ENCODE data around the gene TNNI3K. TPM values are rescaled to one million over a fixed set of nuclear protein-coding genes. Genes with fewer than 3 reads are reported as not detected.

TNNI3K gene
- total RNA-seq, 2 experiments from 2014 or later, result 0.38 TPM; not detected in 1

DNA sequence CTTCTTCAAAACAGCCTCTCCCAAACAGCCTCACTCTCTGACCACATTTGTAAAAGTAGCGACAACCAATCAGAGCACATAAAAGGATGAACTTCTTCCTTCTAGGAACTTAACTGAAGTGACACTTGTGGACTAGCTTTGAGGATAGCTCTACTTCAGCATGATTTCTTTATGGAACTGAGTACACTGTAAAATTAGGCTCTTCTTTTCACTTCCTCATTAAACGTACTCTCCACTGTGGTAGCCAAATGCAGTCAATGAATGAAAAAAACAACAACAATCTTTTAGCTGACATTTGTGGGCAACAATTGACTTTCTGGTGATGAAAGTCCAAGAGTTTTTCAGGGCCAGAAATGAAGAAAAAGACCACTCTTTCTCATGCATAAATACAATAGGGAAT is 267.7 kb downstream of the TNNI3K start:
- intact Hi-C loops (cut with micrococcal nuclease), result no loop called here
- H3K4me1 Mint-ChIP-seq (ENCODE audit: low read depth), result peaks cover 3% of the 10 kb centered on the region
- CTCF ChIA-PET, result interaction anchor here (0.7 to 1.6 kb wide), 4 partner anchors 10 to 187 kb away, joined by 3 to 6 read pairs (median 4); no protein-coding TSS in a partner anchor
- H3K27me3 Mint-ChIP-seq, result peaks cover 2% of the 10 kb centered on the region
- POLR2A ChIA-PET, result no interaction called here
- no peak for DNase-seq
- no peaks in the 10 kb centered on the region for H3K36me3 Mint-ChIP-seq
- no peak overlapping the region for H3K4me3 Mint-ChIP-seq
- H3K27ac Mint-ChIP-seq, result no peak overlapping the region
- no peaks in the 10 kb centered on the region for H3K9me3 Mint-ChIP-seq

DNA sequence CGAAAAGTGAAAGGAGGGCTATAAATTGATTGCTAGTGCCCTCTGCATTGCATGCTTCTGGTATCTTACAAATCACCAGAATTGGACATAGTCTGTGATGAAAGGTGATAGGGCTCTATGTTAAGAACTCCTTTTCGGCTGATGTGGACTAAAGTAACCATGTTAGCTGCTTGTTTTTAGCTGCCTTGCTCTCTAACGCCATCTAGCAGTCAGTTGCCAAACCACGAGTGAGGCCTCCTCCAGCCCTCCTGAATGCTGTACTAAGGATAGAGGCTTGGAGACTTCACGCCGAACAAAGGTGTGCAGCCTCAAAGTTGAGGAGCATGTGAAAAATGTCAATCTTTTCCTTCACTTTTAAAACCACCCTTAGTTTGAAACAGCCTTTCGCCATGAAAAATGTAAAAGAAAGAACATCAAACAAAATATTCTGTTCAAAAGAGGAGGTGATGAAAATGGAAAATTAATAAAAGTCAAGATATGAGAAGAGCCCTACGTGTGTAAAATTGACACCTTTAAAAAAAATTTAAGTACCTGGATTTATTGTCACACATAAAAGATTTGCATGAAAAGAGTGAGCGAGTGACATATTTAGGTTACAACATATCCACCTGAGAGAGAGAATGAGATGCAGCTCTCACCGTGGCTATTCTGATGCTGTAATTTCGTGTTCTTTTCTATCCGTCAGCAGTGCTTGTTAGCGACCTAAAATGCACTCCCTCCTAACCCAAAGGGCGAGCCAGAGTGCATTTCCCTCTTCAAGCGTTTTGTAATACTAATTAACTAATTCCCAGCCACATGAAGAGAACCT is 269.1 kb downstream of the TNNI3K start:
- Mint-ChIP-seq H3K9me3 (no peaks in the 10 kb centered on the region), H3K36me3 (no peaks in the 10 kb centered on the region), H3K27ac (no peak overlapping the region), H3K4me3 (no peak overlapping the region), H3K27me3 (peaks cover 2% of the 10 kb centered on the region), H3K4me1 (ENCODE audit: low read depth) (peaks cover 3% of the 10 kb centered on the region)
- DNase-seq, result peak; percentile 62
- POLR2A ChIA-PET, result no interaction called here
- CTCF ChIA-PET, result interaction anchor here (0.7 to 1.6 kb wide), 5 partner anchors 10 to 229 kb away, joined by 3 to 8 read pairs (median 4); no protein-coding TSS in a partner anchor
- intact Hi-C loops (cut with micrococcal nuclease), result loop anchor here (1.0 kb wide), 1 partner anchor 229 kb away; the partner anchor contains the start of genes CRYZ and TYW3

DNA sequence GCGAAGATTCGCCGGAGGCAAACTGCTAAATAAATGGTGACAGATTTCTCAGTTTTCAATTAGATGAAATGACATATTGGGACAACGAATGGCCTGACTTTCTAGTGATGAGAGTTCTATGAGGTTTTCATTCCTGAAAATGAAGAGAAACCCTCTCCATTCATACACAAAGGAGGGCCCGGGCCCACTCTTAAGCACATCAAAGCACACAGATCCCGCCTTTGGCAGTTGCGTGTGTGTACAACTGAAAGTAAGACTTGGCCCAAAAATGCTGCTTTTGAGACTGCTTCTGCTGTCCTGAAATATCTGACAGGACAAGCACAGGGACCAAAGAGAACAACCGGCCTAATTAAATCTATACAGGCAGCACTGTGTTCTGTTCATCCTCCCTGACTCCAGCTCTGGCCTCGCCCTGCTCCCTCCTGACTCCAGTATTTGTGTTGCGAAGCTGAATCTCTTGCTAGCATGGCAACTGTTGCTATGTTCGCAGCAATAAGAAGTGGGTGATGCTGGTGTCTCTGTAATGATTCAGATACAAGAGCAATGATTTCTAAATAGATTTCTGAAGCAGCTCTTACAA is 269.8 kb downstream of the TNNI3K start:
- POLR2A ChIA-PET, result no interaction called here
- no peak for DNase-seq
- Mint-ChIP-seq H3K27me3 (peaks cover 2% of the 10 kb centered on the region), H3K4me3 (no peak overlapping the region), H3K4me1 (ENCODE audit: low read depth) (peaks cover 3% of the 10 kb centered on the region), H3K27ac (no peak overlapping the region), H3K36me3 (no peaks in the 10 kb centered on the region), H3K9me3 (no peaks in the 10 kb centered on the region)
- intact Hi-C loops (cut with micrococcal nuclease), result loop anchor here (1.0 kb wide), 1 partner anchor 228 kb away; the partner anchor contains the start of genes CRYZ and TYW3
- CTCF ChIA-PET, result no interaction called here

DNA sequence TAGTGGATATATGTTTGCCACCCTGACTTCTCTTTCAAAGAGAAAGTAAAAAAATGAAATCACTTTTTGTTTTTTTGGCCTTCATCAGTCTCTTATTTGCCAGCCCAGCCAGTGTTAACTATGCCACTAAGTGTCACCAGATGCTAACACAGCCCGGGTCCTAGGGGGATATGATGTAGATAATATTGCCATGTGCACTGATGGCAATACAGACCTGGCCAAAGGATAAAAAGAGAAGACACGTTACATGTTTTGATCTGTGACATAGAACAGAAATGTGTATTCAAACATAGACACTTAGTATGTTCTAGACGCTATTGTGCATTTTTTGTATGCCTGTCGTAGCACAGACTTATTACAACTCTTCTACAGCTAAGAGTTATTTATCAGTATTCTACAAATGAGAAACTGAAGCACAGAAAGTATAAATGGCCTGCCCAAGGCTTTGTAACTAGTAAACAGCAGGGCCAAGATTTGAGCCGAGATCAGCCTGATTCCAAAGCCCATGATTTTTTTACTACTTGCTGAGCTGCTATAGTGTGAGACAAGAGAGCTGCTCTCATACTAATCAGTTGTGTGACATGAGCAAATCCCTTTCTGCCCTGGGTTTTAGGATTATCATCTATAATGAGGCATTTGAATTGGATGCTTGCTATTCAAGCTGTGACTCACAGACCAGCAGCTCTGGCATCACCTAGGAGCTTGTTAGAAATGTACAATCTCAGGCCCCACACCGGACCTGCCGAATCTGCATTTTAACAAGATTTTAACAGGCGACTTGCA is 270.9 kb downstream of the TNNI3K start:
- POLR2A ChIA-PET, result no interaction called here

DNA sequence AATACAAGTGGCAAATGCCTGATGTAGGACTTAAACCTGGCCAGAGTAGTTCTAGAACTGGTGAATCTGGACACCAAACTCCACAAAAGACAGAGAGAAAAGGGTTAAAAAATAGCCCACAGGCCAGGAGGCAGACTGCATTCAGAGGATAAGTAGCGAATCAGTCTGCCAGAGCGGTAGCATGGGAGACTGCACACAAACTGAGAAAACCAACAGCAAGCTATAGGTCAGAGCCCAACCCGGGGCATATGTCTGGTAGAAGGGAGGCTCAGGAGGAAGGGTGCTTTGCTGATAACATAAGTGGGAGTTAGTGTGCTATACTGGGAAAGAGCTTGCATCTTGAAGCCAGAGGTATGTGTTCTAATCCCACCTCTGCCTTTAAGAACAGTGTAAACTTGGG is 273.3 kb downstream of the TNNI3K start:
- Mint-ChIP-seq H3K4me3 (no peak overlapping the region), H3K36me3 (no peaks in the 10 kb centered on the region), H3K4me1 (ENCODE audit: low read depth) (peaks cover 3% of the 10 kb centered on the region), H3K27ac (no peak overlapping the region), H3K27me3 (peaks cover 2% of the 10 kb centered on the region), H3K9me3 (no peaks in the 10 kb centered on the region)
- intact Hi-C loops (cut with micrococcal nuclease), result no loop called here
- no peak for DNase-seq
- ChIA-PET CTCF (no interaction called here), POLR2A (no interaction called here)

More for the DNA sequence above, 270.9 kb downstream of the TNNI3K start:
- CTCF ChIA-PET, result no interaction called here
- Mint-ChIP-seq H3K4me3 (no peak overlapping the region), H3K27me3 (peaks cover 2% of the 10 kb centered on the region), H3K27ac (no peak overlapping the region), H3K36me3 (no peaks in the 10 kb centered on the region), H3K4me1 (ENCODE audit: low read depth) (peaks cover 3% of the 10 kb centered on the region), H3K9me3 (no peaks in the 10 kb centered on the region)
- intact Hi-C loops (cut with micrococcal nuclease), result no loop called here
- DNase-seq, result no peak

DNA sequence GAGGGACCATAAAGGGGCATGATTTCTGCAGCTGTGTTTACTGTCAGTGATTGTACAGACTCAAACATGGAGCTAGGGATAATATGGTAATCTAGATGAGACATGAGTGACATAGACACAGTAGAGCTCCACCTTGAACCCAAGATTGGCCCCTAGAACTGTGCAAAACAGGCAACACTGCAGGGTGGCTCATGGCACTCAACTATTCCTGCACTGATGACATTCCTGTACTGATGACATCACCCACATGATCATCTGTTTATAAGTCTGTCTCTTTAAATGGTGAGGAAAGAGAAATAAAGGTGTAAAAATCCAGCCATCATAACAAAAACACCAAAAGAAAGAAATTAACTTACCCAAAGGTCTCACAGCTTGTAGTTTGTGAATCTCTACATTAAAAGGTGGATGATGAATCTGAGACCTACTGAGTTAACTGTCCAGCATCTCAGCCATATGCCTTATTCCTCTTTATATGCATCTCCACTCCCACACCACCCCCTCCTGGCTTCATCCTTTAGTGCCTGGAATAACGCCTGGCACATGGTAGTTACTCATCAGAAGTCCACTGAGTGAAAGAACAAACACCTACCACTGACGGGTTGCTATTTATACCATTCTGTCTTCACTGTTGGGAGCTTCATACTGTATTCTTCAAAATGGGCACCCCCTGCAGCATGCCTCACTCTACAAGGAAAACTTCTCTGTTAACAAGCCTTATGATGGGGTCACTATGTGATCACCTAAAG is 277.2 kb downstream of the TNNI3K start, which contains the start of gene LRRC53:
TSS of gene LRRC53 (minus strand) at position 442 of the 746 bp plus-strand sequence. CDS start 29,262 bp downstream, outside the sequence.
- ChIA-PET CTCF (interaction anchor here (0.8 kb wide), 1 partner anchor 9 kb away, joined by 3 read pairs; no protein-coding TSS in a partner anchor), POLR2A (no interaction called here)
- H3K4me1 Mint-ChIP-seq (ENCODE audit: low read depth), result no peaks in the 10 kb centered on the region
- DNase-seq, result no peak
- H3K9me3 Mint-ChIP-seq, result no peaks in the 10 kb centered on the region
- no peak within 1 kb of the TSS for H3K4me3 Mint-ChIP-seq
- no peaks in the 10 kb centered on the region for H3K36me3 Mint-ChIP-seq
- H3K27me3 Mint-ChIP-seq, result no peaks in the 10 kb centered on the region
- H3K27ac Mint-ChIP-seq, result no peak within 1 kb of the TSS
- intact Hi-C loops (cut with micrococcal nuclease), result no loop called here

DNA sequence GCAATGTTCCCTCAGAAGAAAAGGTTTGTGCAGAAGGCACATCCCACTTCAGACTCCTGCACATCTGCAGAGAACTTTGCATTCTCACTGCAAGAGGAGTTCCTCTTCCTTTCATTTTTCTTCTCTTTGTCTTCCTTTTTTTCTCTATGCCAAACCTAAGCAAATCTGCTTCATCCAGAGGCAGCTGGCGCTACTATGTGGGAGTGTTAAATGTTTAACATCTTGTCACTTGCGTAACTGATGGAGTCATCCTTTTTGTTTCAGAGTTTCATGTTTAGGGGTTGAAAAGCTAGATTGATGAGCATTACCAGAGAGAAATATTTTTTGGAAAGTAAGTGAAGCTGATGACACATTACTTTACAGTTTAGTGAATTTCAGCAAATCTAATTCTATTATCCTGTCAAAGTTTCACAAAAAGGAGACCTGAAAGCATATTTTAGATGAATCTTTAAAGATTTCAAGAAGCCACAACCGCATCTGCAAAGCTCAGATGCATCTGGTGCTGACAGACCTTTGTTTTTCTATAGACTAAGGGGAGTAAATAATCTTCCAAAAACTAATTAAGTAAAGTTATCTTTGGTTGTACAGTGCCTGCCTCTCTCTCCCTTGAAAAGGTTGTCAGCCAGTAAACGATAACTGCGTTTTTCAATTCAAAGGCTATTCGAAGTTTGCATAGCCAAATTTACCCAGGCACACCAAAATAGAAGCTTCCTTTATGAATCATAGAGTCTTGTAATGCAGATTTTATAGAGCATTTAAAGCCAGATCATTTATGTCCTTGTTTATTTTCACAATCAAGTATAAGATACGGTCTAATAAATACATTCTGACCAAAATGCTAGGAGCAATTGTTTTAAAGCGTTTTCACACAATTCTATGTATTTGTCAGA is 278.5 kb downstream of the TNNI3K start:
- intact Hi-C loops (cut with micrococcal nuclease), result no loop called here
- Mint-ChIP-seq H3K36me3 (no peaks in the 10 kb centered on the region), H3K4me3 (no peak overlapping the region), H3K27ac (no peak overlapping the region), H3K4me1 (ENCODE audit: low read depth) (no peaks in the 10 kb centered on the region), H3K9me3 (no peaks in the 10 kb centered on the region), H3K27me3 (no peaks in the 10 kb centered on the region)
- no peak for DNase-seq
- POLR2A ChIA-PET, result no interaction called here
- CTCF ChIA-PET, result interaction anchor here (0.6 to 0.8 kb wide), 2 partner anchors 10 to 215 kb away, joined by 3 read pairs; no protein-coding TSS in a partner anchor

DNA sequence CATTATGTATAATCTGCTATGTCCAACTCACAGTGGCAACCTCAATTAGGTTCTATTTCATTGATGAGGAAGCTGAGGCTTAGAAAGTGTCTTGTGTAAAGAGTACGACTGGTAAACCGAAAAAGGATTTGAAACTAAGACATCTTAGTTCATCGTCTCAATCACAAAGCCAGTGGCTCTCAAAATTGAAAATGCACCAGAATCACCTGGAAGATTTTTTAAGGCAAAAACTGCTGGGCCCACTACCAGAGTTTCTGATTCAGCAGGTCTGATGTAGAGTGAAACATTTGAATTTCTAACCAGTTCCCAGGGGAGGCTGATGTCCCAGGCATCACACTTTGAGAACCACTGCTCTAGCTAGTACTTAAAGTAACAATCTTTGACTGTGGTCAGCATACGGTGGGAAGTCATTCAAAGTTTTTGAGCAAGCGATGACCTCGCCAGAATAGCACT is 282.4 kb downstream of the TNNI3K start:
- Mint-ChIP-seq H3K36me3 (no peaks in the 10 kb centered on the region), H3K9me3 (no peaks in the 10 kb centered on the region), H3K4me1 (ENCODE audit: low read depth) (no peaks in the 10 kb centered on the region), H3K4me3 (no peak overlapping the region), H3K27me3 (peaks cover 4% of the 10 kb centered on the region), H3K27ac (no peak overlapping the region)
- intact Hi-C loops (cut with micrococcal nuclease), result no loop called here
- DNase-seq, result no peak
- ChIA-PET CTCF (no interaction called here), POLR2A (no interaction called here)

GRCh38 chr1:74522148-74522547 is 287.0 kb downstream of the TNNI3K start:
- POLR2A ChIA-PET, result no interaction called here
- no peak overlapping the region for H3K4me3 Mint-ChIP-seq

DNA sequence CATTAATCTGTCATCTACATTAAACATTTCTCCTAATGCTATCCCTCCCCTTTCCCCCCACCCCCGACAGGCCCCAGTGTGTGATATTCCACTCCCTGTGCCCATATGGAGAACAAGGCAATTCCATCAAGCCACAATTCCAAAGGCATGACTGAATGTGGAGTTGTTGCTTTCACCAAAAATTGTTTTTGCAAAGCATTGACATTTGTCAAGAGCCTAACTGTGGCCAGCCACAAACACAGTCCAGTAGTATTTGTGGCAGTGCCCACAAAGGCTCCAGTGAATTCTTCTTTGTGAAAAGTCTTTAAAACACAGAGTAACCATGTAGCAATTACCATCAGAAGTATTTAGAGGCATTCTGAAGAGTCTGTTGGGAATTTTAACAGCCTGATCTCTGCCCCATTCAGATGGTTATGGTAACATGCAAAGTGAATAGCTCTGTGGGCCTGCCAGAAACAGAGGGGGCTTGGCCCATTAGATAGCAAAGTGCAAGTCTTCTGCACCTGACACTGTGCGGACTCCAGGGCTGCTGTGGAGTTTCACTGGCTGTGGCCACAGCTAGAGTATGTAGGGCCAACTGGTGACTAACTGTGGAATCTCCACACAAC is 288.8 kb downstream of the TNNI3K start:
- ChIA-PET POLR2A (no interaction called here), CTCF (no interaction called here)
- Mint-ChIP-seq H3K27me3 (peaks cover 6% of the 10 kb centered on the region), H3K4me1 (ENCODE audit: low read depth) (no peaks in the 10 kb centered on the region), H3K36me3 (no peaks in the 10 kb centered on the region), H3K9me3 (no peaks in the 10 kb centered on the region), H3K4me3 (no peak overlapping the region), H3K27ac (no peak overlapping the region)
- no peak for DNase-seq
- intact Hi-C loops (cut with micrococcal nuclease), result no loop called here

More at GRCh38 chr1:74522148-74522547, 287.0 kb downstream of the TNNI3K start:
- Mint-ChIP-seq H3K36me3 (no peaks in the 10 kb centered on the region), H3K9me3 (no peaks in the 10 kb centered on the region), H3K27ac (no peak overlapping the region), H3K27me3 (peaks cover 4% of the 10 kb centered on the region), H3K4me1 (ENCODE audit: low read depth) (no peaks in the 10 kb centered on the region)
- CTCF ChIA-PET, result no interaction called here
- DNase-seq, result no peak
- intact Hi-C loops (cut with micrococcal nuclease), result no loop called here

- DNase-seq, result no peak
- Mint-ChIP-seq H3K9me3 (no peaks in the 10 kb centered on the region), H3K36me3 (no peaks in the 10 kb centered on the region), H3K4me3 (no peak overlapping the region), H3K27me3 (peaks cover 2% of the 10 kb centered on the region), H3K27ac (no peak overlapping the region), H3K4me1 (ENCODE audit: low read depth) (no peaks in the 10 kb centered on the region)
- CTCF ChIA-PET, result no interaction called here
- POLR2A ChIA-PET, result no interaction called here
- intact Hi-C loops (cut with micrococcal nuclease), result no loop called here
Measured at GRCh38 chr1:74526708-74527107, 291.5 kb downstream of the TNNI3K start.
